Vagina (tissue), 2 donors: ENCODE data around the gene SPINK13. TPM values are rescaled to one million over a fixed set of nuclear protein-coding genes. Genes with fewer than 3 reads are reported as not detected.
"Not testable (repeated sequence)": the region's sequence is repeated elsewhere in the genome, so short reads cannot be mapped to it uniquely, and the experiment has no call there.

Experiments used
- DNase-seq, 2 donors: peaks; one replicate each; pipeline ENCODE4 v3.0.0-alpha.2; 2017; ENCODE audit errors: extremely low spot score in 2 of 2
- H3K27ac ChIP-seq: fragments of 200-600 bp; sonication (generic); one replicate; pipeline ENCODE4 v1.5.1; 2019
- H3K27me3 ChIP-seq: fragments of 200-600 bp; sonication (generic); one replicate; pipeline ENCODE4 v1.5.1; 2019
- H3K36me3 ChIP-seq, 2 donors: fragments of 200-600 bp; sonication (generic); one replicate each; pipeline ENCODE4 v1.5.1; 2017 to 2019
- H3K4me1 ChIP-seq: fragments of 200-600 bp; sonication (generic); one replicate; pipeline ENCODE4 v1.5.1; 2019
- H3K4me3 ChIP-seq, 2 donors: fragments of 200-600 bp; sonication (generic); 1 replicate in 1 of 2; 2 replicates in 1 of 2; pipeline ENCODE4 v1.5.1; 2016 to 2019
- H3K9me3 ChIP-seq: fragments of 200-600 bp; sonication (generic); one replicate; pipeline ENCODE4 v1.5.1; 2019
- CTCF ChIP-seq, 3 experiments: fragments of 450-650 bp in 2 of 3; fragments of 200-600 bp in 1 of 3; sonication (generic) in 1 of 3; IDR thresholded peaks; one replicate each; pipeline ENCODE4 v1.5.1; 2017 to 2019; ENCODE audit warnings: antibody characterized with exemption in 3 of 3, mild to moderate bottlenecking in 2 of 3, moderate library complexity in 2 of 3
- POLR2A ChIP-seq, 2 donors: fragments of 450-650 bp; IDR thresholded peaks; one replicate each; pipeline ENCODE4 v1.6.1; 2017; ENCODE audit warnings: antibody characterized with exemption in 2 of 2, mild to moderate bottlenecking in 2 of 2, moderate library complexity in 2 of 2
- POLR2AphosphoS5 ChIP-seq, 2 donors: sonication (generic); formaldehyde crosslinking; IDR thresholded peaks; one replicate each; pipeline ENCODE4 v1.9.0; 2017; ENCODE audit warnings: antibody characterized with exemption in 2 of 2, mild to moderate bottlenecking in 2 of 2, low read depth in 1 of 2; ENCODE audit not compliant: insufficient read depth in 1 of 2
- intact Hi-C: fragments of 100-400 bp; cut with DNase I; formaldehyde crosslinking; loops from one replicate; pipeline ENCODE4 v1.15.1; 2023
- total RNA-seq: library from RNA; depleted of rRNA; stranded (reverse); fragments of >200 nt; gene quantifications from one replicate; pipeline ENCODE4 v1.2.3, GENCODE V29; 2016

Gene SPINK13
- total RNA-seq, 1 donor from 2014 or later, result not detected

GRCh38 chr5:148259288-148259687, 9.3 kb upstream of the SPINK13 start:
- no peaks in the 10 kb centered on the region for H3K36me3 ChIP-seq
- no peak overlapping the region for H3K27ac ChIP-seq
- no peak for DNase-seq
- H3K4me1 ChIP-seq, result no peaks in the 10 kb centered on the region
- no peak overlapping the region for H3K4me3 ChIP-seq
- H3K27me3 ChIP-seq, result no peaks in the 10 kb centered on the region
- H3K9me3 ChIP-seq, result no peaks in the 10 kb centered on the region
- TF ChIP-seq POLR2AphosphoS5 (IDR thresholded peaks at IDR 0.05; ENCODE audit: insufficient read depth in 1 of 2, low read depth in 1 of 2), result no peak
- no peak for TF ChIP-seq CTCF (IDR thresholded peaks at IDR 0.05)
- no peak for TF ChIP-seq POLR2A (IDR thresholded peaks at IDR 0.05)
- intact Hi-C loops, result no loop called here

GRCh38 chr5:148261221-148261620, 7.4 kb upstream of the SPINK13 start:
- TF ChIP-seq POLR2A (IDR thresholded peaks at IDR 0.05) (no peak), CTCF (IDR thresholded peaks at IDR 0.05) (no peak), POLR2AphosphoS5 (IDR thresholded peaks at IDR 0.05; ENCODE audit: insufficient read depth in 1 of 2, low read depth in 1 of 2) (no peak)
- Histone ChIP-seq H3K27me3 (no peaks in the 10 kb centered on the region), H3K36me3 (no peaks in the 10 kb centered on the region), H3K4me1 (no peaks in the 10 kb centered on the region), H3K4me3 (no peak overlapping the region), H3K9me3 (no peaks in the 10 kb centered on the region), H3K27ac (no peak overlapping the region)
- intact Hi-C loops, result no loop called here
- DNase-seq, result no peak

GRCh38 chr5:148267962-148268361, 632 bp upstream of the SPINK13 start:
- DNase-seq, result no peak
- Histone ChIP-seq H3K36me3 (no peaks in the 10 kb centered on the region), H3K27me3 (no peaks in the 10 kb centered on the region), H3K4me1 (no peaks in the 10 kb centered on the region), H3K4me3 (no peak overlapping the region), H3K27ac (no peak overlapping the region), H3K9me3 (no peaks in the 10 kb centered on the region)
- no peak for TF ChIP-seq POLR2A (IDR thresholded peaks at IDR 0.05)
- no peak for TF ChIP-seq CTCF (IDR thresholded peaks at IDR 0.05)
- no peak for TF ChIP-seq POLR2AphosphoS5 (IDR thresholded peaks at IDR 0.05; ENCODE audit: insufficient read depth in 1 of 2, low read depth in 1 of 2)
- intact Hi-C loops, result no loop called here

DNA sequence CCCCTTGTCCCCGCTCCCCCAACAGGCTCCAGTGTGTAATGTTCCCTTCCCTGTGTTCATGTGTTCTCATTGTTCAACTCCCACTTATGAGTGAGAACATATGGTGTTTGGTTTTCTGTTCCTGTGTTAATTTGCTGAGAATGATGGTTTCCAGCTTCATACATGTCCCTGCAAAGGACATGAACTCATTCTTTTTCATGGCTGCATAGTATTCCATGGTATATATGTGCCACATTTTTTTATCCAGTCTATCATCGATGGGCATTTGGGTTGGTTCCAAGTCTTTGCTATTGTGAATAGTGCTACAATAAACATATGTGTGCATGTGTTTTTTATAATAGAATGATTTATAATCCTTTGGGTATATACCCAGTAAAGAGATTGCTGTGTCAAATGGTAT, 6.5 kb downstream of the SPINK13 start:
- H3K27me3 ChIP-seq, intact Hi-C loops, H3K4me1 ChIP-seq, DNase-seq, H3K36me3 ChIP-seq, H3K4me3 ChIP-seq, H3K27ac ChIP-seq, H3K9me3 ChIP-seq: not testable (repeated sequence)

- H3K4me3 ChIP-seq, H3K27ac ChIP-seq, H3K36me3 ChIP-seq, DNase-seq, H3K4me1 ChIP-seq, intact Hi-C loops, H3K9me3 ChIP-seq, H3K27me3 ChIP-seq: not testable (repeated sequence)
These were observed 12.3 kb downstream of the SPINK13 start for GRCh38 chr5:148280893-148281292.

DNA sequence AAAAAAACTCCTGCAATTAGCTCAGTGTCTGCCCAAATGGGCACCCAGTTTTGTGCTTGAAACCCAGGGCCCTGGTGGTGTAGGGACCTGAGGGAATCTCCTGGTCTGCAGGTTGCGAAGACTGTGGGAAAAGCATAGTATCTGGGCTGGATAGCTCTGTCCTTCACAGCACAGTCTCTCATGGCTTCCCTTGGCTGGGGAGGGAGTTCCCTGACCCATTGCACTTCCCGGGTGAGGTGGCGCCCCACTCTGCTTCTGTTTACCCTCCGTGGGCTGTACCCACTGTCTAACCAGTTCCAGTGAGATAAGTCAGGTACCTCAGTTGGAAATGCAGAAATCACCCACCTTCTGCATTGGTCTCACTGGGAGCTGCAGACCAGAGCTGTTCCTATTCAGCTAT, 12.7 kb downstream of the SPINK13 start:
- DNase-seq, H3K36me3 ChIP-seq, intact Hi-C loops, H3K27ac ChIP-seq, H3K9me3 ChIP-seq, H3K4me3 ChIP-seq, H3K27me3 ChIP-seq, H3K4me1 ChIP-seq: not testable (repeated sequence)
